HG03159 (cell line): ENCODE data around the gene CWH43.
A peak's percentile ranks its signal among the peaks of the same experiment; 100 is the strongest.
"Not testable (repeated sequence)": the region's sequence is repeated elsewhere in the genome, so short reads cannot be mapped to it uniquely, and the experiment has no call there.

Experiments
- ATAC-seq: cut with Tn5 transposase; IDR thresholded peaks from one replicate; pipeline ENCODE4 v1.9.1; 2021; ENCODE audit warnings: mild to moderate bottlenecking, moderate library complexity; ENCODE audit not compliant: unreplicated experiment

Gene CWH43

DNA sequence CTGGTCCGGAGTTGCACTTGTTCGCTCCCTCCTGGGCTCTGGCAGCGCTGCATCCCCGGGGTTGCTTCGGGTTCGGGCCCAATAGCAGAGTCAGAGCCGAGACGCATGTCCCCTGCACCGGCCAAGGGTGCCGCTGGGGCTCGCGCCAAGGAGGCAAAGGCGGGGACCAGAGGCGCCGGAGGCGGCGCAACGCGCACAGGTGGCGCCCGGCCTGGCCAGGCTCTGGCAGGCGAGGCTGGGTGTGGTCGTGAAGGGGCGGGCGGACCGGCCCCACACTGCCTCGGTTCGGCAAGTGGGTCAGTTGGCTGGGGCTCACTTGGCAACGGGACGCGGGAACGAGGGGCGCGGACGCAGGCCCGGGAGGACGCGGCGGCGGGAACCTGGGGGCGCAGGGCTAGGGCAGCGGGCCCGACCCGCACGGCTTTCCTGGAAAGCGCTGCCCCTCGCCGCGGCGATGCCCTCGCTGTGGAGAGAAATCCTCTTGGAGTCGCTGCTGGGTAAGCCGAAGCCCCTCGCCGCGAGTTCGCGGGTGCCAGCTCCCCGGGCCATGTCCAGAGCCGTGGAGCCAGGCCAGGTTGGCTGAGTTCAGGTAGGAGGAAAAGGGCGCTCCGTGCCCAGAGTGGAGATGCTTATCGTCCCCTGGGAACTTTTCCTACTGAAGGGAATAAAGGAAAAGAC is at the start of gene CWH43:
TSS of gene CWH43 (plus strand) at position 300 of the 678 bp plus-strand sequence. CDS start at position 455, 155 bp downstream.
- no peak for ATAC-seq

DNA sequence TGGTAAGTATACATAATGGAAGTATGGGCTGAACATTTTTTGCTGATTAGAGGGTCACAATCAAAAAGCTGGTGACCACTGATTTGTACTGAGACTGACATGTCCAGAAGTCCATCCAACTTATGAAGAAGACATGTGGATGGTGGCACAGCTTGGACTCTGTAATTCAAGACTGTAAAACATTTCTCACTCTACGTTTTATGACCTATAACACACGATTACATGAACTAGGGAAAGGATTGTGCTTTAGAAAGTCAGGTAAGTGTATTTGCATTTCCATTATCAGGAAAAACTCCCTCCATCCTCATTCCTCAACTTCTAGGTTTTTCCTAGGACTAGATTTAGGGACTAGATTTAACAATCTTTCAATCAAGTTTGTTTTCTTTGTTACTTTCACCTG is 49.0 kb upstream of the CWH43 start:
- ATAC-seq: no peak

DNA sequence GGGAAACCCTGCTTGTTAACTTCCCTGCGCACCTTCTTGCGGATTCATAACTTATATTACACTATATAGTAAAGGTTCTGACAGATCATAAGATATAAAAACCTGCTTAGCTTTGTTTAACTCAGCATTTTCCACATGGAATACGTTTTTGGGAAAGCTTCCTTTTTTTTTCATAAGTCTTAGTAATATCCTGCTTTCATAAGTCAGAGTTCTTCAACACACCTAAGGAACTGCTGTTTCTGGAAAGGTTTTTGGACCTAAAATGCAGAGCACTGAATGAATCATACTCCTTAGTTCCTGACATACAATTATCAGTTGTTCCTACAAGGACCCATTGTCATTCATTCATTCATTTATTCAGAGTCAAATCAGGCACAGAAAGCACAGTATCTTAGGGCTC is 47.2 kb upstream of the CWH43 start:
- no peak for ATAC-seq

DNA sequence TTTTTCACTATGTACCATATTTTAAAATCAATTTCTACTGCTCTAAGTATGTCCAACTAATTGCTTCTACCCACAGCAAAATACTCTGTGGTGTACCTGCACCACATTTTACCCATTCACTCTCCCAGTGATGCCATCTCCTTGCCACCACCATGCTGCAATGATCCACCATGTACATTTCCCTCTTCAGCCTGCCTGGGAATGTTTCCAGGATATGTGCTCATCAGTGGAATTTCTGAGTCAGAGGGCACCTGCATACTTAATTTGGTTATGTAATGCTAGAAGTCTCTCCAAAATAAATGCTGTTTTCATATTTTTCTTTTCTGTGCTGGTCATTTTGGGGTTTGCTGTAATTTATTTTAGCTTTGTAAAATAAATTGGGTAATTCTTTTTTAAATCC is 46.3 kb upstream of the CWH43 start:
- no peak for ATAC-seq

GRCh38 chr4:48943387-48943786 is 42.7 kb upstream of the CWH43 start:
- no peak for ATAC-seq

DNA sequence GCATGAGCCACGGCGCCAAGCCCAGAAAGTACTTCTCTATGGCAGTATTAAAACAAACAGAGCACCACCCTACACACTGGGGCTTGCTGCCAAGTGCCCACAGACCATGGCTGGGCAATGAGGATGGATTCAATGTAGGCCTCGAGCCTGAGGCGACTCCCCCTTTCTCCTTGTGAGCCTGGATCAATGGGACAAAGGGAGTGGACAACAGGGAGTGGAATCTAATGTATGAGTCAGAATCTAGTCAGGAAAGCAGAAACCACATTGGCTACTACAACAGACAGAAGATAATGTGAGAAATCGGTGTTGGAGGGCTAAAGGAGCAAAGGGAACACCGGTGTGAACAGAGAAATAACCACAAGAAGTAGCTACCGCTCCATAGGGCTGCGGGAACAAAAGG is 41.8 kb upstream of the CWH43 start:
- no peak for ATAC-seq

GRCh38 chr4:48944756-48945241 is 41.3 kb upstream of the CWH43 start:
- no peak for ATAC-seq

DNA sequence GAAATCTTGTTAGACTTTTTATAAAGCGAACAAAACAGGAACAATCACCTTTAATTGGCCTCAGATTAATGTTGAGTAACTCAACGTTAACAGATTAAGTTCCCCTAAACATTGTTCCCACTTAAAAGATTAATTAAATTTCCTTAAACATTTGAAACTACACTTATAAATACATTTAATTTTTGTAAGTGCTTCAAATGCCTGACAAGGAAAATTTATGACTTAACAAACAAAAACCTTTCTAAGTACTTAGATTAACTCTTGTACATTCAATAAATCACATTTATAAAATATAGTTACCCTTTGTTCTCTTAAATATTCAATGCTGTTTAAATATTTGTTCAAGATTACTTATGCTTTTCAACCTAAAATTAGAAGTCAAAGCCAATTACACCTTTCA is 40.1 kb upstream of the CWH43 start:
- ATAC-seq: no peak

GRCh38 chr4:48947731-48948130 is 38.3 kb upstream of the CWH43 start:
- no peak for ATAC-seq

GRCh38 chr4:48949086-48949485 is 37.0 kb upstream of the CWH43 start:
- ATAC-seq: no peak

- no peak for ATAC-seq
Observed at GRCh38 chr4:48949518-48950219, 36.4 kb upstream of the CWH43 start.

DNA sequence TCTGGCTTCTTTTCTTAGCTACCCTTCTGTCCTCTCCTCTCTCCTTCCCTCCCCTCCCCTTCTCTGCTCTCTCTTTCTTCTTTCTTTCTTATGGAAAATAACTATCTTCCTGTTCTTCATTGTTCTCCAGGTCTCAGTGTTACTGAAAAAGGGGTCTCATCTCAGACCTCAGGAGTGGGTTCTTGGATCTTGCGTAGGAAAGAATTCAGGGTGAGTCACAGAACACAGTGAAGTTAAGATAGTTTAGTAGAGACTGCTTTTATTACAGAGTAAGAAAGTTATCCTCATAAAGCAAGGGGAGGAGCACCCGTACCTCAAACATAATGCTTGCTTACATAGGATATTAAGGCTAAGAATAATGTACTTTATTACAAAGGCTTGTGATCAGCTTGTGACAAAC is 31.8 kb upstream of the CWH43 start:
- no peak for ATAC-seq

DNA sequence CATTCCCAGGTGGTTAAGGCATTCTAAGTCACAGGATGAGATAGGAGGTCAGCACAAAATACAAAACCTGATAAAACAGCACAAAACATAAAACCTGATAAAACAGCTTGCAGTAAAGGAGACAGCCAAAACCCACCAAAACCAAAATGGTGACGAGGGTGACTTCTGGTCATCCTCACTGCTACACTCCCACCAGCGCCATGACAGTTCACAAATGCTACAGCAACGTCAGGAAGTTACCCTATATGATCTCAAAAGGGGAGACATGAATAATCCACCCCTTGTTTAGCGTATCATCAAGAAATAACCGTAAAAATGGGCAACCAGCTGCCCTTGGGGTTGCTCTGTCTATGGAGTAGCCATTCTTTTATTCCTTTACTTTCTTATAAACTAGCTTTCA is 28.7 kb upstream of the CWH43 start:
- not testable (repeated sequence) for ATAC-seq

DNA sequence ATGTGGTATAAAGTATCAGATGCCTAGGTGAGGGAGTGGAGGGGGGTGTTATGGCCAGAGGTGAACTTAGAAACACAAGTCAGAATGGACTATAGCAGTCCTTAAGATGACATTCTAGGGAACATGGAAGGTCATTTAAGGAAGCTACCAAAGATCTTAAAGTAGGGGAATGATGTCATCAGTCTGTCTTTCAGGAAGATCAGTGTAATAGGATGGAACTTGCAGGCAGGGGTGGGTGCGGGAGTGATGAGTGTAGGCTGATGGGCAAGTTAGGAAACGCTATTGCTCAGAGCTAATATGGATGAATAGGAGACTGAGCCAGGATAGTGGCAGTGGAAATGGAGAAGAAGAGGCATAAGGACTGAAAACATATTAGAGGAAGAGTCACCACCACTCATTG is 27.5 kb upstream of the CWH43 start:
- no peak for ATAC-seq

GRCh38 chr4:48960988-48961635 is 25.0 kb upstream of the CWH43 start:
- ATAC-seq: no peak

GRCh38 chr4:48962636-48963035 is 23.4 kb upstream of the CWH43 start:
- ATAC-seq: no peak

GRCh38 chr4:48963042-48963679 is 22.9 kb upstream of the CWH43 start:
- peak; percentile 96 for ATAC-seq

DNA sequence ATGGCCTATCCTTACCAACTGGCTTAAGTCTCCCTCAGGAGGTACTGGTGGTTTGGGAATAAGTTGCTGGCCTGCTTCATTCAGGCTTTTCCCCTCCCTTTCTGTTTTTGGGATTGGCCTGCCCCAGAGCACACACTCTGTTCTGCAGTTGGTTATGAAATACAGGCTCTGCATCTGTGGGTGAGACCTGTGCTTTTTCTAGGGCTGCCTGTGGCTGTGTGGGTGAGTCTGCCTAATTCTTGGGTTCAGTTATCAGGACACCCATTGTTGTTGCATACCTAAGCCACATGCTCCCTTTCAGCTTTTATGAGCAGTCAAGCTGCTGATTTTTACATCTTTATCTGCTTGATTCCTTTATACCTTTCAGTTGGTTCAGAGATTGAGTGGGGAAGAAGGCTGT is 19.0 kb upstream of the CWH43 start:
- ATAC-seq: no peak

DNA sequence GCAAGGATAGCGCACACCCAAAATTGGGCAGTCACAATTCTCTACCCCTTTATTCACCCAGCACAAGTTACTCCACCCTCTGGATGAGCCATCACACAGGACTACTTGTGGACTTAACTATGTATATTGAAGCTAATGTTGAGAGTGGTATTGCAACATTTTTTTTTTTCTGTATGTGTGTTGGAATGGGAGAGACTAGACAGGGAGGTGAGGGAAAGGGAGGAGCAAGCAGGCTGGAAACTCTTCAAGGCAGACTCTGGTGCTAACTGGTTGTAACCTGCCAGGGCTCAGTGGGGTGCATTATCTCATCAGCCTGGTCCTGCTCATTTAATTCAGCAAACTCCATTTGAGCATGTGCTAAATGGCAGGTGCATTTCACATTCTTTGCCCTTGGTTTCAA is 18.4 kb upstream of the CWH43 start:
- ATAC-seq: no peak

DNA sequence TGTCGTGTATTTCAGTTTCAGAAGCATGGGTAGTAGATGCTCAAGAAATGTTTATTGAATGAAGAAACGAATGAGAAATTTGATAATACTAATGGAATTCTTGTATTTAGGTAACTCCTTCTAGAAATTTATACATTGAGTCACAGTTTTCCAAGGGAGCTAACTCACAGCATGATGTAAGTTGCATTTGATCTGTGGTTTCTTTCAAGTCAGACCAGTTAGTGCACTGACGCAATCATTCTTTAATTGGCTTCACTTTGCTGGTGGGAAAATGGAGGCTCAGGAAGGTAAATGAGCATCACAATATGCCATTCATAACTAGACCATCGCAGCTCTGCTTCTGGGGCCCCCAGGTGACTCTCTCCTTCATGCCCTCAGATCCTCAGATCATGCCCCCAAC is 17.3 kb upstream of the CWH43 start:
- no peak for ATAC-seq

DNA sequence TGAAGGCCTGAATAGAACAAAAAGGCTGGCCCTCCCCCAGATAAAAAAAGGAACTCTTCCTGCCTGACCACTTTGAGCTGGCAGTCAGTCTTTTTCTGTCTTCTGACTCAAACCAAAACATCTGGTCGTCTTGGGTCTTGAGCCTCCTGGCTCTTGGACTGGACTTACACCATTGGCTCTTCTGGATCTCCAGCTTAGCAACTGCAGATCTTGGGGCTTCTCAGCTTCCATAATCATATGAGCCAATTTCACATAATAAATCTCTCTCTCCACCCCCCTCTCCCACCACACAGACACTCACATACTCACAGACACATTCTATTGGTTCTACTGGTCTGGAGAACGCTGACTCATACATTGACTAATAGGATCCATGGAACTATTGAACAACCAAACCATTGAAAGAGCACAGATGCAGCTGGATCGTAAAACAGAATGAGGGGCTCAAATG is 15.6 kb upstream of the CWH43 start:
- no peak for ATAC-seq
